NCI-H1105 (cell line): ENCODE measurements around the gene FSTL1.

Source experiments
- DNase-seq: peaks from one replicate; lab custom pipeline; 2025; lab: John Stamatoyannopoulos, UW

The FSTL1 gene, protein sequence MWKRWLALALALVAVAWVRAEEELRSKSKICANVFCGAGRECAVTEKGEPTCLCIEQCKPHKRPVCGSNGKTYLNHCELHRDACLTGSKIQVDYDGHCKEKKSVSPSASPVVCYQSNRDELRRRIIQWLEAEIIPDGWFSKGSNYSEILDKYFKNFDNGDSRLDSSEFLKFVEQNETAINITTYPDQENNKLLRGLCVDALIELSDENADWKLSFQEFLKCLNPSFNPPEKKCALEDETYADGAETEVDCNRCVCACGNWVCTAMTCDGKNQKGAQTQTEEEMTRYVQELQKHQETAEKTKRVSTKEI

GRCh38 chr3:120450600-120451271 lies at the start of gene FSTL1:
FSTL1 (minus strand) TSS chr3:120450992; CDS start chr3:120450746, 246 bp downstream.
- DNase-seq, result peak; percentile 21

GRCh38 chr3:120498556-120499346 lies 48.0 kb upstream of the FSTL1 start:
- no peak for DNase-seq

DNA sequence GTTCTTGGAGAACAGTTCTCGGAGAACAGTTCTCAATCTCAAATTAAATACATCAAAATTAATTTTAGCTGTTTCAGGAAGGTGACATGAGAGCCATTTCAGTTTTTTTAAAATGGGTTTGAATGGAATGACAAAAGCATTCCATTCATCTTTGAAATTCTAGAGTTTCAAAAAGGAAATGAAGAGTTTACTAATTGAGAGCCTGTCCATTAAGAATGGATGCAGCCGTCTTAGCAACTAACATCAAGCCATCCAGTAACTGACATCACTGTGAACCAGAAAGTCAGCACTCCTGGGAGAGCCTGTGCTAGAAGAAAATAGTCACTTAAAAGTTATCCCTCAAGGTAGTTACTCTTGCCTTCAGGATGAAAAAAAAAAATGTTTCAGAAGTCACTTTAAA lies 47.0 kb upstream of the FSTL1 start:
- DNase-seq, result no peak

DNA sequence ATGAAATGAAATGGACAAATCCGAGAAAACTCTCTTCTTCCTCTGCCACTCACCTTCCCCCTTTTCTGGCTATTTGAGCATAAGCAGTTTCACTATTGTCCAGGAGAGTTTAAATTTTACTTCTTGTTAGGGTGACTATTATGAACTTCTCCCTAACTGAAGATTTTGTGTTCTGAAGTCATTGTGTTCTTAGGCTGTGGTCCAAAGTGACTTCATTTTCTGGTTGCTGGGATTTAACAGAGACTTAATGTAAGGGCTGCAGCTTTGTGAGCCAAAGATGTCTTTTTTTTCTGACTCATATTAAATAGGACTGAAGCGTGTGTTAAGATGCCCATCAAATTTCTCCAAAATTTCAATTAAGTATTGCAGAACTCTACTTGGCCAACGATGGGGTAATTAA lies 46.5 kb upstream of the FSTL1 start:
- DNase-seq, result no peak

DNA sequence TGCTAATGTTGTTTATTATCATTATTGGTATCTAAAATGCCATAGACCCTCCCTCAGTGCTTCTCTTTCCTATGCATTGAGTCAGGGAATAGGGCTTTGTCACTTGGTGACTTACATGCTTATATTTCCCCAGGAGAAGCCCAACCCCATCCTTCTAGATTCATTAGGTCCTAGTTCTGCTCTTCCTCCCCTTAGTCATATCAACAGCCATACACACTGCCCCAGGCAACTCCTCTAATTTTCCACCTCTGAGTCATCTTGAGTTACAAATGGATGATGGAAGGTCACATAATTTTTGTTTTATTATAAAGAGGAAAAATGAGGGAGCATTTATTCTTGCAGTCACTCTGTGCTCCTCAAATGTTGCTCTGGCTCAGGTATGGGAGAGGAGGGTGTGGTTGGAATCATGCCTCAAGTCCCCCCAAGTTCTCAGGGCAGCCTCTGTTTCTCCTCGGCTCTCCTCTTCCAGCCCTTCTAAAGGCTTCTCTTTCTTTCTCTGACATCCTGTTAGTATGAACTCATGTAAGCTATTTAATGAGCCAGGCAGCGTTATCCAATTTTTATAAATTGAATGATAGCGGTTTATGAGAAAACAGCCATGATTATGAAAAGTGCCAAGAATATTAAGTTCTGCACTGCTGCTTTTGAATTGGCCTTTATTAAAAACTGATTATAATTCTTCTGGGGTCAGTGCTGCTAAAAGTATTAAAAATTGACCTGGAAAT lies 45.6 kb upstream of the FSTL1 start:
- no peak for DNase-seq

DNA sequence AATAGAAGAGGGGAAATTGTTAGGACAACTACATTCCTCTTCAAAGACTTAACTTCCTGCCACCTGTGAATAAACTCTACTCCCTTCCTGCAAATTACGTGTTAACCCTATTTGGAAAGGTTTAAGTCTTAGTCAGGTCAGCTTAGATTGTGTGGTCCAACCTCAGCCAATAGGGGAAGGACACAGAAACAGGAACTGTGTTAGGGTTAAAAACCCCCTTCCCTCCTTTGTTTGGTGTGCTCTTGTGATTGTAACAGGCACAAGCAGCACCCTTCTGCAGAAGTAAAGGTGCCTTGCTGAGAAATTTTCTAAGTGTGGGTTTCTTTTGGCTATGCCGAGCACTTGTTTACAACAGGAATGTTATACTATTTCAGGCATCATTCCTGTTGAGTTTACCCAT lies 45.0 kb upstream of the FSTL1 start:
- no peak for DNase-seq

DNA sequence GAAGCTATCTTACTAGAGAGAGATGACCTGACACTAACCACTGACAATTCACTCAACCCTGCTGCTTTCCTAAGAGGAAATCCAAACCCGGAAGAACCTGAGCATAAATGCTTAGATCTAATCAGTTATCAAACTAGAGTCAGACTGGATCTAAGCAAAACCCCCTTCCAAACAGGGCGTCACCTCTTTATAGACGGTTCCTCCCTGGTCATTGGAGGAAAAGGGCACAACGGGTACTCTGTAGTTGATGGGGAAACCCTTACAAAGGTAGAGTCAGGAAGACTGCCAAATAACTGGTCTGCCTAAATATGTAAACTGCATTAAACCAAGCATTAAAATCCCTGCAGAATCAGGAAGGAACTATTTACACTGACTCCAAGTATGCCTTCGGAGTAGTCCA lies 41.3 kb upstream of the FSTL1 start:
- no peak for DNase-seq

DNA sequence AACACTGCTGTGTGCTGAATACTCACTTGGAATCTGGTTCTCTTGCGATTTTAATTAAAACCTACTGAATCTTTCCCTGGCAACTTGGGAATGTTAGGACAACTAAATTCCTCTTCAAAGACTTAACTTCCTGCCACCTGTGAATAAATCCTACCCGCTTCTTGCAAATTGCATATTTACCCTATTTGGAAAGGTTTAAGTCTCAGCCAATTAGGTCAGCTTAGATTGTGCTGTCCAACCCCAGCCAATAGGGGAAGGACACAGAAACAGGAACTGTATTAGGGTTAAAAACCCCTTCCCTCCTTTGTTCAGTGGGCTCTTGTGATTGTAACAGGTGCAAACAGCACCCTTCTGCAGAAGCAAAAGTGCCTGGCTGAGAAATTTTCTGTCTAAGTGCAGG lies 38.6 kb upstream of the FSTL1 start:
- DNase-seq, result no peak

- no peak for DNase-seq
Observed at GRCh38 chr3:120488296-120488695, 37.5 kb upstream of the FSTL1 start.

GRCh38 chr3:120487191-120487650 lies 36.4 kb upstream of the FSTL1 start:
- no peak for DNase-seq

DNA sequence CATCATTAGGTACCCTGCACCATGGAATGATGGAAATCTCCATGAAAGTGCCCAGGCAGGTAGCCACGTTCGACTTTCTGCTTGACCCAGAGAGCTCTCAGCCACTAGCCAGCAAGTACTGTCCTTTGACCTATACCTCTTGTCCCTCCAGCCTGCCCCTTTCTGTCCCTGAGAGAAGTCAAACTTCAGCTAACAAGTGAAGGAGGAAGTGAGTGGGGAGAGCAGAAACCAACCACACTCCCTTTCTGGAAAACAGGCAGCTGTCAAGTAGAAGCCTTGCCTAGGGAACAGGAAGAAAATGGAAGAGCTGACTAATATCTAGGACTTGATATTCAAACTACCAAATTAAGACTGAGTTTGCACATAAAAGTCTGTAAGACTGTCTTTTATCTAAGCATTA lies 30.3 kb upstream of the FSTL1 start:
- no peak for DNase-seq

GRCh38 chr3:120477781-120478180 lies 27.0 kb upstream of the FSTL1 start:
- DNase-seq, result no peak

- DNase-seq, result no peak
Observed at GRCh38 chr3:120475722-120476377, 25.1 kb upstream of the FSTL1 start.

GRCh38 chr3:120473896-120474675 lies 23.3 kb upstream of the FSTL1 start:
- DNase-seq, result no peak

DNA sequence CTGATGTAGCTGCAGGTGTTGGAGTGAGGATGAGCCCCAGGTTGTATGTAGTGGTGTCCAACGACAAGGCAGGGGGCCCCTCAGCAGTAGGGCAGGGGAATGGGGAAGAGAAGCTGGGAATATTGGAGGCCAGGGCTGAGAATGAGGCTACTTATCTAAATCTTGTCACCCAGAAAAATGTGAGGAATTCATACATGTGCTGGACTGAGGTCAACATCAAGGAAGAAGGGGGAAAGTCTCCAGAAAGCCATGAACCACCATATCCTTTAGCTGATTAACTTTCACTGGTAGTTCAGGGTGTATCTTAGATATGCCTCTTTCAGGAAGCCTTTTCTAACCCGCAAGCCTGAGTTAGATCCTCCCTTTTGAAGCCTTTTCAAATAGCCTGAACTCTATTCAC lies 22.6 kb upstream of the FSTL1 start:
- DNase-seq, result no peak

DNA sequence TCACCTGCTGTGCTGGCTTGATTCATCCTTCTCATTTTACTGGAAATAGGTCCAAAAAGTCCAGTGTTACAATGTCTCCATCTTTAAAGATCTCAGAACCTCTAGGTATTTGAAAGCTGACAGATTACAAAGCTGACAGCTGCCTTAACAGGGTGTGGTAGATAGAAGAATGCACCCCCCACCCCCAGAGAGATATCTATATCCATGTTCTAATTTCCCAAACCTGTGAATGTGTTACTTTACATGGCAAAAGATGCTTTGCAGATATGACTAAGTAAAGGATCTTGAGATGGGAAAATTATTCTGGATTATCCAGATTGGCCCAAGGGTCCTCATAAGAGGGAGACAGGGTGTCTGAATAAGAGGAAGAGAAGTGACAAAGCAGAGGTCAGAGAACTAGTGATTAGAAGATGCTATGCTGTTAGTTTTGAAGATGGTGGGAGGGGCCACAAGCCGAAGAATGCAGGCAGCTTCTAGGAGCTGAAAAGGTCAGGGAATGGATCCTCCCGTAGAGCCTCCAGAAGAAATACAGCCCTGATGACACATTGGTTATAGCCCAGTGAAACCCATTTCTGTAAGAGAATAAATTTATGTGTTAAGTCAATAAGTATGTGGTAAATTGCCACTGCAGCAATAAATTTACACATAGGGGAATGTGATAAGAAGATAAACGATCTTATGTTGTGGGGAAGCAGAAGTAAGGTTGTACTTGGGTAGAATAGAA lies 21.5 kb upstream of the FSTL1 start:
- DNase-seq, result no peak

DNA sequence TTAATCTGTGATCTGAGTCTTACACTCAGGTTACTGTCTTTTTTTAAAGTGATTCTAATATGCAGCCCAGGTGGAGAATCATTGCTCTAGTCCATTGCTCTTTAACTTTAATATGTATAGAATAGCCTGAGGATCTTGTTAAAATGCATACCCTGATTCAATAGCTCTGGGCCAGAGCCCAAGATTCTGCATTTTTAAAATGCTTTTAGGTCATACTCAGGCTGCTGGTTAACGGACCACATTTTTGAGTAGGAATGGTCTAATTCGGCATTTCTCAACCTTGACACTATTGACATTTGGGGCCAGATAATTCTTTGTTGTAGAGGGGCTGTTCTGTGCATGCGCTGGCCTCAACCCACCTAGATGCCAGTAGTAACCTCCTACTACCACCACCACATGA lies 20.9 kb upstream of the FSTL1 start:
- no peak for DNase-seq

GRCh38 chr3:120470870-120471269 lies 20.1 kb upstream of the FSTL1 start:
- DNase-seq, result no peak

DNA sequence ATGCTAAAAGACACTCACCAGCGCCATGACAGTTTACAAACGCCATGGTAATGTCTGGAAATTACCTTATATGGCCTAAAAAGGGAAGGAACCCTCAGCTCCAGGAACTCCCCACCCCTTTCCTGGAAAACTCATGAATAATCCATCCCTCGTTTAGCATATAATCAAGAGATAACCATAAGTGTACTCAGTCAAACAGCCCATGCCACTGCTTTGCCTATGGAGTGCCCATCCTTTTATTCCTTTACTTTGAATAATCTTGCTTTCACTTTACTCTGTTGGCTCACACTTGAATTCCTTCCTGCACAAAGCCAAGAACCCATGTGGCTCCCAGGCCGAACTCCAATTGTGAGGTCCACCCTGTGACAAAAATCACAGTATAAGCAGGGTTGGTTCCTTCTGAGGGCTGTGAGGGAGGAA lies 19.1 kb upstream of the FSTL1 start:
- no peak for DNase-seq

GRCh38 chr3:120469440-120469839 lies 18.6 kb upstream of the FSTL1 start:
- DNase-seq, result no peak
